Cardiac septum (tissue), 1 donor: Measurements from ENCODE around the gene CLIC5. TPM values are rescaled to one million over a fixed set of nuclear protein-coding genes. Genes with fewer than 3 reads are reported as not detected.

Experiments
- DNase-seq: peaks from one replicate; pipeline ENCODE4 v3.0.0-alpha.2; 2020; ENCODE audit warnings: low spot score
- intact Hi-C: fragments of 100-400 bp; cut with DNase I; formaldehyde crosslinking; loops from one replicate; pipeline ENCODE4 v1.14.0; 2022
- long read RNA-seq: library from polyadenylated mRNA; unstranded; transcript quantifications from one replicate; pipeline ENCODE4 v2.0.0, GENCODE V29; 2021
- total RNA-seq: library from RNA; stranded (reverse); fragmentation: NEBNext Ultra II Directional; extraction: Animal tissue kit (Norgen Biotek cat#: 25700); gene quantifications from one replicate; pipeline ENCODE4 v1.2.1, GENCODE V29; 2021
- donor health status: DM: no; HTN: no; CAD: no.

Gene CLIC5
- 376 TPM for total RNA-seq
- long read RNA-seq, full-length matches to known transcripts: 55 of 309 reads
- long read RNA-seq, partial matches to known transcripts: 17 of 309 reads
- long read RNA-seq, other reads (novel, unspliced or antisense): 237 of 309 reads

DNA sequence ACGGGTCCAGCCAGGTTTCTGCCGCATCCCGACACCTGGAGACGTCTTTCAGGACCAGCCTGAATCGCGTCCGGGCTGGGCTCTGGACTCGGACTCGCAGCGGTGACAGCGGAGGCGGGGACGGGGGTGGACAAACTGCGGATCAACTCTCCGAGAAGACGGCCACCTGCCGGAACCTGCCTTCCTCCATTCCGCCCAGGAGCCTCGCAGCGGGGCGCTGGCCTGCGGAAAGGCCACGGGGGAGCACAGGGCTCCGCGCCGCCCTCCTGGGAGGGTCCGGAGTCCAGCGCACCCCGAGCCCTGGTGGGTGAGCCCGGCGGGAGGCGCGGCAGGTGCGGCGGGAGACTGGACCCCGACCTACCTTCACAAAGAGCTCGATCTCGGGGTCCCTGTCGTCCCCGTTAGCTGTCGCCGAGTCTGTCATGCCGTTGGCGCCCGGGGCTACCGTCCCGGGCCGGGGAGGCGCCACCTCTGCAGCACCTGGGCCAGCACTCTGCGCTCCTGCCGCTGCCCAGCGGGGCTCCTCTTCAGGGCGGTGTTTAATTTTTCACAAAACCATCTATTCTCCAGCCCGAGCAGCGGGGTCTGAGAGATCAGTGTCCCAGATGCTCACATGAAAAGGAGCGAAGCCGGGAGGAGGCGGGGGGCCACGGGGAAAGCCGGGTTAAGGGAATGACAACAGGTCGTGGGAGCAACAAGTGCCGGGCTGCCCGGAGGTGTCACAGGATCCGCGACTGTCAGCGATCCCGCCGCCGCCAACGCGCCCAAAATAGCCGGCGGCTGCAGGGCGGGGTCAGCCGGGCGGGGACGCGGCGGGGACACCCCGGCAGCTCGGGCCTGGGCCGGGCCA, at the start of gene CLIC5:
CLIC5 (minus strand) TSS at position 742 of the 850 bp plus-strand sequence; CDS start at position 424, 318 bp downstream.
- intact Hi-C loops: loop anchor here (2.0 kb wide), 1 partner anchor 37 kb away; no protein-coding TSS in a partner anchor
- peak; percentile 89 for DNase-seq

DNA sequence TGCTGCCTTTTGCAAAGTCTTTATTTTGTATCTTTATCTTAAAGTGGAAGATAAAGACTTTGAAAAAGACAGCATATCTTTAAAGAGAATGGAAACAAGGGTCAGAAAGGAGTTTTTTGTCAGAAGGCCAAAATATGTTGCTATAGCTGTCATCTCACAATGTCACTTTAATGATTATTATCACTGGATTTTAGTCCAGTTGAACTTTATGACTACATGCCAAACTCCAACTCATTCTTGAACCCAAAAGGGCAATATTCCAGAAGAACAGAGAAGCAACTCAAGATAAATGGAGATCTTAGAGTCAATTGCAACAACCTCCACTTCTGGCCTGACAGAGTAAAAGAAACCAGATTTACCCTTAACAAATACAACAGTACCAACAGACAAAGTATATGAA, 47.3 kb upstream of the CLIC5 start:
- intact Hi-C loops: no loop called here
- DNase-seq: no peak

DNA sequence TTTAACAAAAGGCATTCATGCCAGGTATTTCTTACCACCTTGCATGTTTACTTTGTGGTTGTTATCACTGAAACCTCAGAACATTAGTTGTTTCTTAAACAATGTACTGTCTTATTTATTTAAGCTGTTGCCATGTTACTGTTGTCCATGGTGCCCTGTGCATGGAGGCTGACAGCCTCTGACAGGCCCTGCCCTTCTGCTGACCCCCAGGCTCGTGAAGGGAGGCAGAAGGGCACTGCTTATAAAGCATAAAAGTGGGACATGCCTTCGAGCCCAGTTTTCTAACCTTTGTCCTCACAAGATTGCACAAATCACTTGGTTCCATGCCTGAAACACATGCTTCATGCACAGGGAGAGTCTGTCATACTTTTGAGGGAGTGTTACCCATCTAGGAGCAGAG, 46.7 kb upstream of the CLIC5 start:
- intact Hi-C loops: no loop called here
- DNase-seq: no peak

DNA sequence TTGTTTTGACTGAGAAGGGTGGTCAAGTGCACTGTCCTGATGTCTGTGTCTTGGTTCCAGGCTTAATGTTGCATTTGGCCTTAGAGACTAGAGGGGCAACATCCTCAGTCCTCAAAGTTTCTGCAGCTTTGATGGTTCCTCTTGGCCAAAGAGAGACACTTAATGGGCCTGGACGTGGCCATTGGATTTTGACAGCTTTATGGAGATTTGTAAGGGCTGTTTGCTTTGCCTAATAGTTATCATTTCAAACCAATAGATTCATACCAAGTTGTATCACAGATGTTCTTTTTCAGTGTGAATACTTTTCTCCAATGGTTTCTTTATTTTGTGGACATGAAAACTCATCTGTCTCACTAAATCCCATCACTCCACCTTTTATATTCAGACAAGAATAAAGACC, 45.8 kb upstream of the CLIC5 start:
- intact Hi-C loops: no loop called here
- DNase-seq: no peak

DNA sequence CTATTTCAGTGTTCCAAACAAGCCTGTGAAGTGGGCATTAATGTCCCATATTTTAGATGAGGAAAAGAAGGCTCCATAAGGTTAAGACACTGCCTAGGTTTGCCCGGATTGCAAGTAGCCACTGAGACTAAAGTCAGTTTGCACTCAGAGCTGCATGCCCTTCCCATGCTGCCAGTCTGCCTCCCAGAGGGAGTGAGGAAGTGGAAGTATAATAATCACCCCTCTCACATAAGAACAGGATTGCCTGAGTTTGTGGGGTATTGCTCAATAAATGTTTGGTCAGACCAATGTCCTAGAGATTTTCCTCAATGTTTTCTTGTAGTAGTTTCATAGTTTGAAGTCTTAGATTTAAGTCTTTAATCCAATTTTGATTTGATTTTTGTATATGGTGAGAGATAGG, 43.9 kb upstream of the CLIC5 start:
- intact Hi-C loops: no loop called here
- no peak for DNase-seq

DNA sequence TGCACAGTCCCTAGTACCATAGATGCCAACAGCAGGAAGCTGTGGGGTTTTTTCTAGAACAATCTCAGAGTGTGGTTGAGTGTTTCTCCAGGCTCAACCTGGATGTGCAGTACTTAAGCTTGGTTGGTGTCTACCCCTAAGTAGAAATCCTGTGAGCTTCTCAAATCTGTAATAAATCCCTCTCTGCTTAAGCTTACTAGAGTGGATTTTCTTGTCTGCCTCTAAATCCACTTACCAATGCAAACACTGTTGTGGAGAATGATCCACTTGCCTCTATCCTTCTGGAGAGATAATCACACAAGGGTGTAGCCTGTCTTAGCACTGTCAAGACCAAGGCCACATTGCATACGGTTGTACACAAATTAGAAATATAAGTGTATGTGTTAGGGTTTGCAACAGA, 43.3 kb upstream of the CLIC5 start:
- no peak for DNase-seq
- intact Hi-C loops: no loop called here

DNA sequence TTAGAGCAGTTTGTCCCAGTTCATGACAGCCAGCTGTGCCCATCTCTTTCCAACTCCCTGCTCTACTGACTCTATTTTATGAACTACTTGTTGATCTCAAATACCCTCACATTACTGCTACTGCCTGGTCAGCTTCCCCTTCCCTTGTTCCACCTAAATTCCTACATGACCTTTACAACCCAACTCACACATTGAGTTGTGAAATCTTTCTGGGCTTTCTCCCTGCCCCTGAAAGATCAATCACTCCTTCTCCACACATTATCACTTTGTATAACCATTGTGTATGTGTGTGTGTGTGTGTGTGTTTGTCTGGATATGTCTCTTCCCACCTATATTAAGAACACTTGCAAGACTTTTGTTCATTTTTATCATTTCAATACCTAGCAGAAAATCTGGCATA, 42.1 kb upstream of the CLIC5 start:
- no peak for DNase-seq
- intact Hi-C loops: no loop called here

DNA sequence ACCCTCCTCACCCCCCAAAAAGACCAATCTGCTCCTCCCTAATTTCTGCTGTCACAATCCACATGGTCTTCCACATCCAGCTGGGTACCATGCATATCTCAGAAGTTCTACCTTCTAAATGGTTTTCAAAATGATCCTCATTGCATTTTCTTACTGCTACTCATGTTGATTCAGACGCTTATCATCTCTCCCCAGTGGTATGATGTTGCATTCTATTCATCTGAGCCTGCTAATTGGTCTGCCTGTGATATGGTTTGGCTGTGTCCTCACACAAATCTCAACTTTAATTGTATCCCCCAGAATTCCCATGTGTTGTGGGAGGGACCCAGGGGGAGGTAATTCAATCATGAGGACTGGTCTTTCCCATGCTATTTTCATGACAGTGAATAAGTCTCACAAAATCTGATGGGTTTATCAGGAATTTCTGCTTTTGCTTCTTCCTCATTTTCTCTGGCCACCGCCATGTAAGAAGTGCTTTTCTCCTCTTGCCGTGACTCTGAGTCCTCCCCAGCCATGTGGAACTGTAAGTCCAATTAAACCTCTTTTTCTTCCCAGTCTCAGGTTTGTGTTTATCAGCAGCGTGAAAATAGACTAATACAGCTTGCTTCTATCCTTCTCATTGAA, 41.4 kb upstream of the CLIC5 start:
- intact Hi-C loops: no loop called here
- DNase-seq: no peak

DNA sequence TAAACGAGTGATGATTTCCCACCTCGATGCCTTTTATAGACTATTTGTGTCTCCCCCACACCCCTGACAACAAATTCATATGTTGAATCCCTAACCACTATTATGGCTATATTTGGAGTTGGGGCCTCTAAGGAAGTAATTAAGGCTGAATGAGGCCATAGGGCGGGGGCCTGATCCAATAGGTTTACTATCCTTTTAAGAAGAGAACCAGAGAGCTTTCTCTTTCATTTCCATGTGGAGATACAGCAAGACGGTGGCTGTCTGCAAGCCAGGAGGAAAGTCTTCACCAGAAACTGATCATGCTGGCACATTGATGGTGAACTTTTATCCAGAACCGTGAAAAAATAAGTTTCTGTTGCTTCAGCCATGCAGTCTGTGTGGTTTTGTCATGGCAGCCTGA, 38.9 kb upstream of the CLIC5 start:
- intact Hi-C loops: no loop called here
- DNase-seq: no peak

DNA sequence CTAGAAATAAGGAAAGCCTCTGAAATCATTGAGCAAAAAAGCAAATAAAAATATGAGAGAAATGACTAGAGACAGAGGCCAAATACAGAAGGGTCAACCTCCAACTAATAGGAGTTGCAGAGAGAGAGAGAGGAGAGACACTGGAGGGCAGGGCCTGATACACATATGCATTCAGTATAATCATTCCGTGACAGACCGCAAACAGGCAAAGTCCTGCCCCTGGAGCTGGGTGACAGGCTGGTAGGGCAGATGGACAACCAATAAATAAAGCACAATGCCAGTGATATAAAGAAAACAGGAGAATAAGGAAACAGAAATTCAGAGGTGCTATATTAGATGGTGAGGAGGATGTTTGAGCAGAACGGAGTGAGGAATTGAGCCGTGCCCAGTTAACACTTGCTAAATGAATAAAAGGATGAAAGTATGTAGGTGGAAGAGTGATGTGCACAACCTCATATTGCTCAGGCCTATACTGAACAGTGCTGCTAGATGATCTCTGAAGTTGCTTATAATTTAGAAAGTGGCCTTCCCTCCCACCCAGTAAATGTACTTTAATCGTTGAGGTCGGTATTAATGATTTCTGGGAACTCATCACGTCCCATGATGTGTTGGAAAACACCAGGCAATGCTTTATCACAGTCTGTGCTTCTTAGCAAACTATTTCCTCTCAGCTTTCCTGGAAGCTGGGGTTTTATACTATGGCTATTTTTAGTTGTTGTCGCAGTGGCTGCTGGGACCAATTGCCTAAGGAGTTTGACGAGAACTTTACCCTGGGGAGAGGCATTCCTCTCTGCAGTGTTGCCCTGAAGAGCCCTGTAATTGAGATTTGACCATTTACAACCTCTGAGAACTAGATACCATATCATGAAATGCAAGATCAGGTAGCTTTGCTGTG, 37.6 kb upstream of the CLIC5 start:
- intact Hi-C loops: loop anchor here (2.0 kb wide), 2 partner anchors 38 to 64 kb away; partner anchors contain the start of gene CLIC5
- DNase-seq: no peak

DNA sequence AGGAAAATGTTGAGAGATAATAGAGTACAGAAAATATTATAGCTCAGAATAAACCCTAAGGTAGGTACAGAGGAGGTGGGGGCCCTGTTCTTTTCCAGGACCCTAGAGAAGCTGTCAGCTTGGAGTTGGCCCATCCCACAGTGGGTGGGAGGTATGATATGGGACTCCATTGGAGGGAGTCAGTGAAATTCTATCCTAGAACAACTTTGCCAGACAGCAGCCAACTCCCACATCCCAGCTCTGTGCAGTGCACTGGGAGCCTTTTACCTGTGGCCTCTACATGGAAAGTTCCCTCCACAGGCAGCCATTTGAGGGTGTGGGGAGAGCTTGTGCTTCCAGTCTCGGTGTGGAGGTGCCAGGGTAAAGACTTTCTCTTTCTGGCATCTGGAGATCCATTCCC, 36.8 kb upstream of the CLIC5 start:
- DNase-seq: no peak
- intact Hi-C loops: loop anchor here (2.0 kb wide), 2 partner anchors 38 to 64 kb away; partner anchors contain the start of gene CLIC5

DNA sequence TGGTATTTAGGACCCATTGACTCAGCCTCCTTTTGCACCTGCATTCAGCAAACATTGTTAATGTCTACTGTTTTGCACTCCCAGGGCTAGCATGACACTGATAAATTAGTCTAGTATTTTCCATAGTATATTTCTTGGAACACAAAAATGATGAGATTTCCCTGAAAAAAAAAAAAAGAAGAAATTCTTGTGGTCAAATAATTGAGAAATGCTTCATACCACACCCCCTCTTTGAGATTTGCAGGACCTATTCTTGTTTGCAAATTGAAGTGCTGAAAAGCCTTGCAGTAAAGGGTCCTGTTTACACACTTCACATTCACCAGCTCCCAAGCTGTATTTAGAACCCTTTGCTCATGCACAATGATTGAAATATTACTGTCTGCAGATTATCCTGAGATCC, 36.3 kb upstream of the CLIC5 start:
- DNase-seq: no peak
- intact Hi-C loops: loop anchor here (2.0 kb wide), 2 partner anchors 37 to 63 kb away; partner anchors contain the start of gene CLIC5

DNA sequence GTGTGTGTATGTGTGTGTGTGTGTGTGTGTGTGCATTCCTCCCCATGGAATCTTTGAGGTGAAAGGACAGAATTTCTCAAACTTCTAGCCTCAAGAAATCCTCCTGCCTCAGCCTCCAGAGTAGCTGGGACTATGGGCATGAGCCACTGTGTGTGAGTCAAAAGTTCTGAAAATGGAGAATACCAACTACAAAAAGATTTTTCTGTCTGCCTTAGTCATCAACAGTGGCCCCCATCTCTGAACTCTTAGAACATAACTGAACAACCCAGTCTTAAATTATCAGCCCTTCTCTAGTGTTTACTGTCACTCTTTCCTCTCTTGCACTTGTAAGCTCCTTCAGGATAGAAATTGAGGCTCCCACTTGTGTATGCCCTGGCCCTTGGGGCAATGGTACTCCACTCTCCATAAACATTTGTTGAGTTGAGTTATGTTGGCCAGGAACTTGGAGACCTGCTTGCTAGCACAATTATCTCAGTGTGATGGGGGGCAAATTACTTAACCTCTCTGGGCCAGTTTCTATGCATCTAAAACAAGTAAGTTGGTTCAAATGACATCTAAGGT, 35.3 kb upstream of the CLIC5 start:
- intact Hi-C loops: no loop called here
- no peak for DNase-seq

DNA sequence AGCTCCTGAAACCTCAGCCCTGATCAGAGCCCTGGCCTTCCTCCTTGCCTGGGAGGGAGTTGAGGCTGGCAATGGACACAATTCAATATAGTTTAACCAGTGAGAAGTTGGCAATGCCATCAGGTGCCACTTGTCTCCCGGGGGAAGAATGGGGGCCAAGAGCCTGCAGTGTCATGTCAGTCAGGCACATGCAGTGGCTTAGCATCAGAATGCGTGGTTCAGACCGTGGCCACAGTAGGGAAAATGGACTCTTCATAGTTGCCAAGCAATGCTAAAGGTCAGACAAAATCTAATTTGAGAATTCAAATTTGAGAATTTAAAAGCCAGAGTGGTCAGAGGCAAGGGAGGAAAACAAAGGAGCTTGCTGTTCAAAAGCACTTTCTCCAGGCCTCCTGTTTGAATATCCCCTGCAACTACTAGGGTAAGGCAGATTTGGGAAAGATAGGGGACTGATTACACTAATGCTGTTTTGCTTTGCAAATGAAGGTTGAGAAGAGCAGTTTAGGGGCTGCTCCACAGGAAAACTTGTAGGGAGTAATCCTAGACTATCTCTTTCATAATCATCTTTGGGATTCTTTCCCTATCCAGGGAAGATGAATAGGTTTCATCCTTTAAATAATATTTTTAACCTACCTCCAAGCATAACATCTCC, 33.1 kb upstream of the CLIC5 start:
- no peak for DNase-seq
- intact Hi-C loops: no loop called here

DNA sequence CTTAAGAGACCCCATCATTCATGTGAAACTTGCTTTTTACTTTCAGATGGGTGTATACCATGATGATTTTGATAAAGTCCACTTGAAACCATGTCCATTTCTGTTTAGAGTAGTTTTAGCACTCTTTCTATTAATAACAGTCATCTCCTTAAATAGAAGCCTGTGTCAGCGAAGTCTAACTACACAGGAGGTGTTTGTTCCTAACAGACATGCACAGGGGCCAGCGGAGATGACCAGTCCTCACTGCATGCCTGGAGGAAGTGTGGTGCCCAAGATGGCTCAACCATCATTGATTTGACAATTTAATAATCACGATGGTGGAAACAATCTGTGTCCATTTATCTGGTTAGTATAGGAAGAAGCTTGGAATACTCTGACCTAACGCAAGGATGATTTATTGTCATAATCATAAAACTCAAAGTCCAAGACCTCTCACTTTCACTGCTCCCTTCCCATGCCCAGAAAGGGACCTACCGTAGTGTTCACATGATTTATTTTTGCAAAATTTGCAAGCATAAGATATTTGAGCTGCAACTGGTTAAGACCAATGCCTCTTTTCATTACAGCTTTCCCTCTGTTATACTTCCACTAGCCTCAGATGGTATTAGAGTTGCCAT, 31.0 kb upstream of the CLIC5 start:
- intact Hi-C loops: no loop called here
- no peak for DNase-seq

DNA sequence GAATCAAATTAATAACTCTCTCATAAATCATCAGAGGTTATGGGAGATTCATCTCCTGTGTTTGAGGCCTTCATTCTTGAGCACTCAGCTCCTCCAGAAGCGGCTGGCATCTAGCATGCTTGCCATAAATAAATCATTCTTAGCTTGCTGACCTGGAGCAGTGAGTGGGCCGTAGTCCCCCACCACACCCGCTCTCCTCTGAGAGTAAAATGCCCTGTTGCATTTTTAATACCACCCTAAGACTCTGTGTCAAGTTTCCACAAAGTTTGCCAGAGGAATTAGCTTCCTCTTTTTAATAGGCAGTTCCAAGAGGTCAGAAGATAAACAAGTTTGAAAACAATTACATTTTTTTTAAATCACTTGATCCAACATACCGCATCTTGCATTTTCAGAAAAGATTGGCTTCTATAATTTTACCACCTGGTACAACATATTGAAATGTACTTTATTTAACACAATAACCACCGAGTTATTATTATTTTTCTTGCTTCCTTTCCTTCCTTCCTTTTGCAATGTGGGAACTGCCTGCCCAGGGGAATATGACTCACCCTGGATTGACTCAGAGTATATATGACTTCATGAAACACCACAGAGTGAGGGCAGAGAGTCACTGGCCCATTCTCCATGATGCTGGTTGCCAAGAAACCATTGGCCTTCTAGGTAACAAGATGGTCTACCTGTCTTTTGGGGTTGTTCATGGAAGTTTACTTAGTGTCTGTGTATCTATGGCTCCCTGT, 29.4 kb upstream of the CLIC5 start:
- no peak for DNase-seq
- intact Hi-C loops: no loop called here

DNA sequence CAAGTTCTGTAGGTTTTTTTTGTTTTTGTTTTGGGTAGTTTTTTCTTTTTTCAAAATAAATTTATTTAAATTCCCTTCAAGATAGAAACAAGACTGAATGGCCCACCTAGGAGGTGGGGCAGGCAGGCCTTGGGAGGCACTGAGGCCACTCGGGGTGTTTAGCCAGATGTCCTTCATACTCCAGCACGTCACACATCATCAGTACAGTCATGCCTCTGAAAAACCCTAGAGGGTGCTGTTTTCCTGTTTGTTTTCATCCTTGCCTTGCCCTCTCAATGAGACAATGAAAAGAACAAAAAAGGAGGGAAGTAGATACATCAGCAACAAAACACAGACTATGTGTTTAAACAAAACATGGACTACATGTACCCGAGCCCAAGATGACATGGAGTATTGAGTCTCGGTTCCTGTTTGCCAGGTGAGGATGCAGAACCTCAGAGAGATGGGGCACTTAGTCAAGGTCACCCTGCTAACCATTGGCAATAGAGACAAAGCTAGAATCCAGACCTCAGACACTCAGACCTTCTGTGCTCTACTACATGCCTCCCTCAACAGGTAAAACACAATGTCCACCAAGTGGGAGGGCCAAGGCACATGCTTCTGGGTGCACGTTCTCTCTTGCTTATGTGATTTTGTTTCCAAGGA, 26.8 kb upstream of the CLIC5 start:
- intact Hi-C loops: no loop called here
- no peak for DNase-seq
